Measurements from ENCODE around the gene RPP40.

GRCh38 chr6:4971851-4972250 lies 32.0 kb downstream of the RPP40 start:
- TF ChIP-seq EZH2 (IDR thresholded peaks at IDR 0.05; ENCODE audit: insufficient read depth, poor library complexity, severe bottlenecking) (no peak), EZH2phosphoT487 (IDR thresholded peaks at IDR 0.05; ENCODE audit: insufficient read depth, low read depth) (no peak)
